H9 (cell line): ENCODE results near the gene FREM1. TPM values are rescaled to one million over a fixed set of nuclear protein-coding genes. Genes with fewer than 3 reads are reported as not detected.

ENCODE experiments used
- DNase-seq: peaks from one replicate; pipeline ENCODE4 v3.0.0-alpha.2; 2017
- H2AFZ ChIP-seq: one replicate; pipeline ENCODE4 v1.6.1; 2013; ENCODE audit warnings: mild to moderate bottlenecking, low read length, control low read depth, moderate library complexity
- H2AK5ac ChIP-seq: 2 replicates; pipeline ENCODE4 v1.6.1; 2013; ENCODE audit warnings: low read length, control low read depth, mixed read lengths; ENCODE audit not compliant: insufficient read length
- H2BK120ac ChIP-seq: one replicate; pipeline ENCODE4 v1.6.1; 2013; ENCODE audit warnings: low read depth, mild to moderate bottlenecking, low read length, control low read depth, inconsistent platforms; ENCODE audit not compliant: poor library complexity, severe bottlenecking
- H2BK12ac ChIP-seq: 2 replicates; pipeline ENCODE4 v1.6.1; 2013; ENCODE audit warnings: low read length, control low read depth, mixed read lengths, low read depth; ENCODE audit not compliant: insufficient read length
- H2BK15ac ChIP-seq: 2 replicates; pipeline ENCODE4 v1.6.1; 2013; ENCODE audit warnings: low read depth, low read length, control low read depth
- H2BK20ac ChIP-seq: one replicate; pipeline ENCODE4 v1.6.1; 2013; ENCODE audit warnings: low read depth, mild to moderate bottlenecking, low read length, control low read depth, inconsistent platforms; ENCODE audit not compliant: poor library complexity, severe bottlenecking
- H2BK5ac ChIP-seq: 2 replicates; pipeline ENCODE4 v1.6.1; 2013; ENCODE audit warnings: low read length, control low read depth, mixed read lengths; ENCODE audit not compliant: insufficient read length
- H3K14ac ChIP-seq: 2 replicates; pipeline ENCODE4 v1.6.1; 2013; ENCODE audit warnings: low read length, control low read depth; ENCODE audit not compliant: insufficient read depth
- H3K18ac ChIP-seq: 2 replicates; pipeline ENCODE4 v1.6.1; 2013; ENCODE audit warnings: low read depth, mild to moderate bottlenecking, mixed read lengths, low read length, control low read depth; ENCODE audit not compliant: insufficient read length
- H3K23ac ChIP-seq: 2 replicates; pipeline ENCODE4 v1.6.1; 2013; ENCODE audit warnings: low read length, control low read depth, mixed read lengths, low read depth; ENCODE audit not compliant: insufficient read length
- H3K23me2 ChIP-seq: 2 replicates; pipeline ENCODE4 v1.6.1; 2013; ENCODE audit warnings: low read depth, mild to moderate bottlenecking, mixed read lengths, low read length, control low read depth; ENCODE audit not compliant: insufficient read length, poor library complexity, severe bottlenecking
- H3K27ac ChIP-seq: 2 replicates; pipeline ENCODE4 v1.5.1; 2013; ENCODE audit warnings: low read length, control low read depth, mixed read lengths, low read depth; ENCODE audit not compliant: insufficient read length
- H3K27me3 ChIP-seq: 2 replicates; pipeline ENCODE4 v1.6.1; 2013; ENCODE audit warnings: low read length, control low read depth, inconsistent platforms; ENCODE audit not compliant: insufficient read depth
- H3K4ac ChIP-seq: 2 replicates; pipeline ENCODE4 v1.6.1; 2013; ENCODE audit warnings: low read depth, mild to moderate bottlenecking, control low read depth, inconsistent platforms, low read length, moderate library complexity
- H3K4me1 ChIP-seq: 2 replicates; pipeline ENCODE4 v1.6.1; 2013; ENCODE audit warnings: low read length, control low read depth, inconsistent platforms; ENCODE audit not compliant: insufficient read depth
- H3K4me2 ChIP-seq: 2 replicates; pipeline ENCODE4 v1.6.1; 2013; ENCODE audit warnings: low read length, control low read depth, mixed read lengths; ENCODE audit not compliant: insufficient read length, insufficient read depth
- H3K56ac ChIP-seq: 2 replicates; pipeline ENCODE4 v1.6.1; 2013; ENCODE audit warnings: low read depth, mild to moderate bottlenecking, mixed read lengths, low read length, control low read depth; ENCODE audit not compliant: insufficient read length
- H3K79me1 ChIP-seq: 2 replicates; pipeline ENCODE4 v1.6.1; 2013; ENCODE audit warnings: low read depth, mild to moderate bottlenecking, moderate library complexity, low read length, control low read depth, inconsistent platforms; ENCODE audit not compliant: insufficient read depth, poor library complexity, severe bottlenecking
- H3K79me2 ChIP-seq: 2 replicates; pipeline ENCODE4 v1.6.1; 2013; ENCODE audit warnings: low read length, control low read depth, inconsistent platforms; ENCODE audit not compliant: insufficient read depth
- H3K9ac ChIP-seq: 2 replicates; pipeline ENCODE4 v1.6.1; 2013; ENCODE audit warnings: low read length, control low read depth, mixed read lengths; ENCODE audit not compliant: insufficient read length; ENCODE audit errors: extremely low read depth
- H3K9me3 ChIP-seq: one replicate; pipeline ENCODE4 v1.6.1; 2013; ENCODE audit warnings: low read depth, low read length, inconsistent platforms; ENCODE audit not compliant: control insufficient read depth
- H3T11ph ChIP-seq: one replicate; pipeline ENCODE4 v1.6.1; 2013; ENCODE audit warnings: mild to moderate bottlenecking, low read length, control low read depth, inconsistent platforms
- H4K20me1 ChIP-seq: one replicate; pipeline ENCODE4 v1.6.1; 2013; ENCODE audit not compliant: control insufficient read depth, insufficient read length, insufficient read depth
- H4K5ac ChIP-seq: 2 replicates; pipeline ENCODE4 v1.6.1; 2013; ENCODE audit warnings: low read depth, mild to moderate bottlenecking, mixed read lengths, low read length, control low read depth; ENCODE audit not compliant: insufficient read length
- H4K8ac ChIP-seq: replicated peaks from 2 replicates; pipeline ENCODE4 v1.6.1; 2013; ENCODE audit warnings: low read length, control low read depth, mixed read lengths, low read depth; ENCODE audit not compliant: insufficient read length
- H4K91ac ChIP-seq: 2 replicates; pipeline ENCODE4 v1.6.1; 2013; ENCODE audit warnings: low read depth, mild to moderate bottlenecking, moderate library complexity, mixed read lengths, low read length, control low read depth; ENCODE audit not compliant: insufficient read length
- H3K27ac Mint-ChIP-seq, 3 experiments: 2 replicates in 2 of 3; 3 replicates in 1 of 3; pipeline ENCODE4 v1.8.0; 2020 to 2021; ENCODE audit warnings: mixed read lengths in 3 of 3, mild to moderate bottlenecking in 1 of 3, moderate library complexity in 1 of 3
- H3K27me3 Mint-ChIP-seq: 2 replicates; pipeline ENCODE4 v1.8.0; 2021; ENCODE audit warnings: low read depth, mild to moderate bottlenecking, moderate library complexity, mixed read lengths
- H3K36me3 Mint-ChIP-seq, 3 experiments: 2 replicates in 2 of 3; 3 replicates in 1 of 3; pipeline ENCODE4 v1.8.0; 2020 to 2021; ENCODE audit warnings: low read depth in 3 of 3, mixed read lengths in 3 of 3; ENCODE audit not compliant: insufficient read depth in 1 of 3
- H3K4me1 Mint-ChIP-seq, 2 experiments: 2 replicates each; pipeline ENCODE4 v1.8.0; 2020; ENCODE audit warnings: mixed read lengths in 2 of 2
- H3K4me3 Mint-ChIP-seq, 2 experiments: 2 replicates in 1 of 2; 3 replicates in 1 of 2; pipeline ENCODE4 v1.8.0; 2020 to 2021; ENCODE audit warnings: mild to moderate bottlenecking in 2 of 2, mixed read lengths in 2 of 2, moderate library complexity in 1 of 2
- H3K9me3 Mint-ChIP-seq, 2 experiments: 2 replicates in 1 of 2; 3 replicates in 1 of 2; pipeline ENCODE4 v1.8.0; 2020; ENCODE audit warnings: mild to moderate bottlenecking in 2 of 2, mixed read lengths in 2 of 2, moderate library complexity in 1 of 2
- WGBS: extraction: QIAGEN DNeasy Blood & Tissue Kit; methylation state at CpG from one replicate; pipeline ENCODE4 v1.1.7; 2013; ENCODE audit warnings: missing lambda C conversion rate, low lambda C conversion rate, mixed read lengths; ENCODE audit not compliant: insufficient read length; ENCODE audit errors: extremely low coverage; 5-methylcytosine and 5-hydroxymethylcytosine counted together
- total RNA-seq: library from RNA; stranded (reverse); gene quantifications from 2 replicates; pipeline ENCODE4 v1.2.1, GENCODE V29; 2021
- TF ChIP-seq, protein P1 (sequence below): fragments of 200-600 bp; sonication (generic); conservative IDR thresholded peaks from 3 replicates; pipeline ENCODE4 v1.8.0; 2021; ENCODE audit warnings: antibody characterized with exemption, mild to moderate bottlenecking

FREM1 gene
- total RNA-seq, 1 experiment from 2014 or later = 0.44 TPM

DNA sequence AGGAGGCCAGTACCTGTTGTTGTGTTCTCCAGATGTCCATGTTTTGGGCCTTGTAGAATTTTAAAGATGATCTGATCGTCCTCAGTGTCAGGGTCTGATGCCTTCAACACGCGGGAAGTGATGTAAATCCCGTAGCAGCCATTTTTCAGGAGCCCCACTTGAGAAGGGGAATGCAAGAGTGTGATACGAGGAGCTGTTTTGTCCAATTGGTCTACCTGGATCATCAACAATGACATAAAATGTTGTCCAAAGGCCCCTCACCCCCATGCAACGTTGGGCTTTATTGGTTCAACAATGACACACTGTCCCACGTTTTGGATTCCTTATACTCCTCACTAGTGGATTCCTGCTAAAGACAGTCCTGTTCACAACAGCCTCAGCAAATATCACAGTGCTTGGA lies 139.6 kb downstream of the FREM1 start:
- Histone ChIP-seq H2BK15ac (no peak overlapping the region), H3K79me2 (no peaks in the 10 kb centered on the region), H2BK5ac (no peak overlapping the region), H4K20me1 (no peaks in the 10 kb centered on the region), H3K23ac (no peak overlapping the region), H3K27ac (no peak overlapping the region), H3K9ac (no peak overlapping the region), H3K9me3 (no peaks in the 10 kb centered on the region), H2AFZ (no peak overlapping the region), H2BK12ac (no peak overlapping the region), H3K14ac (no peak overlapping the region), H3K4me2 (no peak overlapping the region), H2BK120ac (no peak overlapping the region), H3K56ac (no peak overlapping the region), H2BK20ac (no peak overlapping the region), H3K4ac (no peak overlapping the region), H3K4me1 (0 out of 2 replicates have a peak, but pooled peaks cover 3% of the 10 kb centered on the region), H2AK5ac (no peak overlapping the region), H3T11ph (no peak overlapping the region), H3K23me2 (no peaks in the 10 kb centered on the region), H4K5ac (no peak overlapping the region), H4K91ac (no peak overlapping the region), H3K18ac (no peak overlapping the region), H3K79me1 (no peaks in the 10 kb centered on the region), H3K27me3 (no peaks in the 10 kb centered on the region), H4K8ac (no peak overlapping the region)
- Mint-ChIP-seq H3K27me3 (no peaks in the 10 kb centered on the region), H3K4me1 (peaks cover 6 to 7% of the 10 kb centered on the region in 2 experiments; a peak in 3 of 4 replicates), H3K4me3 (no peak overlapping the region), H3K36me3 (no peaks in the 10 kb centered on the region), H3K27ac (peak overlapping the region in 1 of 3 experiments; percentile 41; a peak in 1 of 7 replicates), H3K9me3 (no peaks in the 10 kb centered on the region)
- WGBS = no CpG with 5 or more reads among the region's 7 CpGs
- TF ChIP-seq, protein P1, sequence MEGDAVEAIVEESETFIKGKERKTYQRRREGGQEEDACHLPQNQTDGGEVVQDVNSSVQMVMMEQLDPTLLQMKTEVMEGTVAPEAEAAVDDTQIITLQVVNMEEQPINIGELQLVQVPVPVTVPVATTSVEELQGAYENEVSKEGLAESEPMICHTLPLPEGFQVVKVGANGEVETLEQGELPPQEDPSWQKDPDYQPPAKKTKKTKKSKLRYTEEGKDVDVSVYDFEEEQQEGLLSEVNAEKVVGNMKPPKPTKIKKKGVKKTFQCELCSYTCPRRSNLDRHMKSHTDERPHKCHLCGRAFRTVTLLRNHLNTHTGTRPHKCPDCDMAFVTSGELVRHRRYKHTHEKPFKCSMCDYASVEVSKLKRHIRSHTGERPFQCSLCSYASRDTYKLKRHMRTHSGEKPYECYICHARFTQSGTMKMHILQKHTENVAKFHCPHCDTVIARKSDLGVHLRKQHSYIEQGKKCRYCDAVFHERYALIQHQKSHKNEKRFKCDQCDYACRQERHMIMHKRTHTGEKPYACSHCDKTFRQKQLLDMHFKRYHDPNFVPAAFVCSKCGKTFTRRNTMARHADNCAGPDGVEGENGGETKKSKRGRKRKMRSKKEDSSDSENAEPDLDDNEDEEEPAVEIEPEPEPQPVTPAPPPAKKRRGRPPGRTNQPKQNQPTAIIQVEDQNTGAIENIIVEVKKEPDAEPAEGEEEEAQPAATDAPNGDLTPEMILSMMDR = no peak
- DNase-seq = no peak
